WERI-Rb-1 (cell line): ENCODE data around the gene SLC24A4.

Experiments used
- DNase-seq: peaks from one replicate; pipeline ENCODE4 v3.0.0-alpha.2; 2020
- H3K27ac ChIP-seq: fragments of 250-450 bp; sonication (Bioruptor Pico); 2 replicates; pipeline ENCODE4 v1.5.1; 2020; ENCODE audit warnings: mild to moderate bottlenecking, moderate library complexity
- H3K27me3 ChIP-seq: fragments of 250-450 bp; sonication (Bioruptor Pico); 2 replicates; pipeline ENCODE4 v1.5.1; 2021; ENCODE audit warnings: mild to moderate bottlenecking, low read depth, moderate library complexity; ENCODE audit not compliant: insufficient read depth, severe bottlenecking
- H3K36me3 ChIP-seq: fragments of 250-450 bp; sonication (Bioruptor Pico); 2 replicates; pipeline ENCODE4 v1.5.1; 2020; ENCODE audit warnings: mild to moderate bottlenecking, moderate library complexity
- H3K4me3 ChIP-seq: 2 replicates; pipeline ENCODE4 v1.5.1; 2011; ENCODE audit warnings: low read depth, mild to moderate bottlenecking, control low read depth, low read length
- H3K9me3 ChIP-seq: fragments of 250-450 bp; sonication (Bioruptor Pico); 2 replicates; pipeline ENCODE4 v1.5.1; 2021; ENCODE audit warnings: mild to moderate bottlenecking, moderate library complexity; ENCODE audit not compliant: severe bottlenecking
- CTCF ChIP-seq: IDR thresholded peaks from 2 replicates; pipeline ENCODE4 v1.5.1; 2011; ENCODE audit warnings: low read depth, mild to moderate bottlenecking, control low read depth, inconsistent platforms, low read length

SLC24A4 gene

DNA sequence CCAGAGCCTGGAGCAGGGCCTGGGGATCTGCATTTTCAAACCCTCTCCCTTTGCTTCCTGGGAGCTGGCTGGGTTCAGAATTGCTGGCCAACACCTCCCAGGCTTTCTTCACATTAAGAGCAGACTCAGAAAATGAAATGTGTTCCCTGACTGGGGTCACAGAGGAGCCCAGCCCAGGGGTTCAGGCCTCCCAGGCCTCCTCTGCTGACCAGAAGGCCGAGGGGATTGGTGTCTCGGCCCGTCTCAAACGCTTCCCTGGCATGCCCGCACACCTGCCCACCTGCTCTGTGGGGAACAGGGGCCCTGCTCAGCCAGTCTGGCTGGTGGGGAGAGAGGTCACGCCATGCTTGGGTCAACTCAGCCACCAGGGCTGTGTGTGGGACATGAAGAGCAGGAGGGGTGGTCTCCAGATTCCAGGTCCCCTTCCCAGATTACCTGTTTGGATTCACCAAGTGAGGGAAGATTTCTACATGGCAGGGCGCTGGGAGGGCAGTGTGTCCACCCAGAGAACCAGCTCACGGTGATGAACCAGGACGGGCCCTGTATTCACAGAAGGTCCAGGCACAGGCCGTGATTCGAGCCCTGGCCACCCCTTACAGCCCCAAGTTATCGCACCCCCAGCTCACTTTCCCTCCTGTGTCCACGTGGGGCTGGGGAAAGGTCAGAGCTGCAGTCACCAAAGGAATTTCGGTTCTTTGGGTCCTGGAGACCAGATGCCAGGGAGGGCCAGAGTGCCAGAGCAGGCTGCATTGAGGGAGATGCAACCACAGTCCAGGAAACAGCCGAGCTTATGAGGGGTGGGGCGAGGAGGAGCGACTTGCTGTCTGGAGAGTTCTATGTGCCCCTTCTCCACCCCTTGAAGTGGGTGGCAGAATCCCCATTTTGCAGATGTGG lies 135.4 kb downstream of the SLC24A4 start:
- no peaks in the 10 kb centered on the region for H3K27me3 ChIP-seq
- no peak for DNase-seq
- H3K36me3 ChIP-seq: no peaks in the 10 kb centered on the region
- TF ChIP-seq CTCF: no peak
- no peak overlapping the region for H3K27ac ChIP-seq
- H3K9me3 ChIP-seq: no peaks in the 10 kb centered on the region
- H3K4me3 ChIP-seq: no peak overlapping the region

DNA sequence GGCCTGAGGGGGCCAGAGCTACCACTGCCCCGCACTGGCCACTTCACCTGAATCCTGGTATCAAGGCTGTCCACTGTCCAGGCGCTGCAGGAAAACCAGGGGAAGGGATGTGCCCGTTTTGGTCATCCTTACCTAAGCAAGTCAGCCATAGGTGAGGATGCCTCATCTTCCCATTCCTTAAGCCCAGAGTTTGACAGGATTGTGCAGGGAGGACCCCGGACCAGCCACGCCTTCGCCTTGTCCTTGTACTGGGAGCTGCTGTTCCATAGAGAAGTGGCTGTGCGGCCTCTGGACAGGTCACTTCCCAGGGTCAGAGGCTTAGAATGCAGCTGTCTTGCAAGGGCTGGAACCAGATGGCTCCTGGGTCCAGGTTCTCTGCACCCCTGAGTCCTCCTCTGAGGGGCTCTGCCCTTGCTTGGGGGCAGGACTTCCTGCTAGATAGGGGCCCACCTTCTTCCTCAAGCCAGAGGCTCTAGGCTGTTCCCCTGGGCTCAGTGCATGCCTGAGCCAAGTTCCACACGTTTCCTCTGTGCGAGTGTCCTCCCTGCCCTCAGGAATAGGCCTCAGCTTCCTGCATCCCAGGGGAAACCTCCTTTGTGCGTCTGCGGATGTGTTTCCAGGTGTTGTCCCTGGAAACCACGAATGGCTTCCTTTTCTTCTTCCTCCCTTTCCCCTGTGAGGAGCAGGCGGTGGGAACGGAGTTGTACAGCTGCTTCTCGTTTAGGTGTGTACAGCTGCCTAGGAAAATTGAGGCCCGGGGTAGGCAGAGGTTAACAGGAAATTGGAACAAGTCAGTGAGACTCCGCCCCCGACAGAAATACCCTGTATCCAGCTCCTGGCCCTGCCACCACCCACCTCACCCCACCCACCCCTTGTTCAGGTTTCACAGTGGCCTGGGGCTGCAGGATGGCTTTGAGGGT lies 136.3 kb downstream of the SLC24A4 start:
- no peak overlapping the region for H3K4me3 ChIP-seq
- DNase-seq: no peak
- no peak overlapping the region for H3K27ac ChIP-seq
- H3K27me3 ChIP-seq: no peaks in the 10 kb centered on the region
- no peaks in the 10 kb centered on the region for H3K36me3 ChIP-seq
- no peaks in the 10 kb centered on the region for H3K9me3 ChIP-seq
- no peak for TF ChIP-seq CTCF

GRCh38 chr14:92459950-92460421 lies 137.0 kb downstream of the SLC24A4 start:
- H3K4me3 ChIP-seq: no peak overlapping the region
- DNase-seq: no peak
- no peaks in the 10 kb centered on the region for H3K36me3 ChIP-seq
- no peak overlapping the region for H3K27ac ChIP-seq
- TF ChIP-seq CTCF: peak; percentile 54
- no peaks in the 10 kb centered on the region for H3K9me3 ChIP-seq
- no peaks in the 10 kb centered on the region for H3K27me3 ChIP-seq

DNA sequence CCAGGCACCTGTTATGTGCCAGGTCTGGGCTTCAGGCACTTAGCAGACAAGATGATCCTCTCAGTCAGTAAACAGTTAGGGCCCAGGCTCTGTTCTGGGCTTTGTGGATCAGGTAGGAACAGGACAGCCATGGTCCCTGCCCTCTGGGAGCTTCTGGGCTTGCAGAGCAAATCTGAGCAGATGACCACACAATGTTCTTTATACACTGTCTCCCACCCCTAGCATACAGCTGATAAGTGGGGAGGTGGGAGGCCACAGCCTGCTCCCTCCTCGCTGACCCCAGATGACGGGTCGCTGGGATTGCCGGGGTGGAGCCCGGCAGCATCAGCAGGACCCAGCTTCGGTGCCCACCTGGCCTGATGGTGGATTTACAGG lies 137.6 kb downstream of the SLC24A4 start:
- Histone ChIP-seq H3K27ac (no peak overlapping the region), H3K9me3 (no peaks in the 10 kb centered on the region), H3K4me3 (no peak overlapping the region), H3K36me3 (no peaks in the 10 kb centered on the region), H3K27me3 (no peaks in the 10 kb centered on the region)
- TF ChIP-seq CTCF: no peak
- no peak for DNase-seq

DNA sequence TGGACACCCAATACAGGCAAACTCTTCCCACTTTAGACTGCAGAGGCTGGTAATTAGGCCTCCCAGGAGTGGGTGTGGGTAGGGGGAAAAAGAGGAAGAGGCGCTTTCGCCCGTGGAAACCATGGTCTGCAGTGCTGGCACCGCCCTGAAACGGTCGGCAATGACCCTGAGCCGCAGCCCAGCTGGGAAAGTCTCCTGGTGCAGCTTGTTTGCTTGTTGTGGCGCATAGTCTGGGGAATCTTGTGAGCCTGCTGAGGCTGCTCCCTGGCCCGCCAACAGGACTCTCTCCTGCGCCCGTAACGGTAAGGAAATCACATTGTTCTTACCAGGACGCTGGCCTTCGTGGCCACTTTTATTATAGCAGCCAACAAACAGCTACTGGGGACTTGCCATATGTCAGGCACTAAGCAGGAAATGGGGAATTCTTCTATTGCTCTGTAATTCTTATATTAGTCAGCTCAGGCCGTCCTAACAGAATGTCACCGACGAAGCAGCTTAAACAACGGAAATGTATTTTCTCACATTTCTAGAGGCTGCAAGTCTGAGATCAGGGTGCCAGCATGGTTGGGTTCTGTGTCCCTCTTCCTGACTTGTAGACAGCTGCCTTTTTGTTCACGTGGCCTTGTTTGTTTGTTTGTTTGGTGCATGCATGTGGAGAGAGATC lies 138.1 kb downstream of the SLC24A4 start:
- Histone ChIP-seq H3K36me3 (no peaks in the 10 kb centered on the region), H3K4me3 (no peak overlapping the region), H3K9me3 (no peaks in the 10 kb centered on the region), H3K27ac (no peak overlapping the region), H3K27me3 (no peaks in the 10 kb centered on the region)
- TF ChIP-seq CTCF: no peak
- no peak for DNase-seq
